Stimulated activated CD4-positive, alpha-beta T cell treated with anti-CD3 and anti-CD28 coated beads, Interleukin-1b, Interleukin-23, amount 100 ng/mL, for 48 hours (primary cell): ENCODE measurements around the gene ENTR1.
A peak's percentile ranks its signal among the peaks of the same experiment; 100 is the strongest.

Experiments
- DNase-seq: peaks from one replicate; pipeline ENCODE4 v3.0.0-alpha.2; 2020

The ENTR1 gene

DNA sequence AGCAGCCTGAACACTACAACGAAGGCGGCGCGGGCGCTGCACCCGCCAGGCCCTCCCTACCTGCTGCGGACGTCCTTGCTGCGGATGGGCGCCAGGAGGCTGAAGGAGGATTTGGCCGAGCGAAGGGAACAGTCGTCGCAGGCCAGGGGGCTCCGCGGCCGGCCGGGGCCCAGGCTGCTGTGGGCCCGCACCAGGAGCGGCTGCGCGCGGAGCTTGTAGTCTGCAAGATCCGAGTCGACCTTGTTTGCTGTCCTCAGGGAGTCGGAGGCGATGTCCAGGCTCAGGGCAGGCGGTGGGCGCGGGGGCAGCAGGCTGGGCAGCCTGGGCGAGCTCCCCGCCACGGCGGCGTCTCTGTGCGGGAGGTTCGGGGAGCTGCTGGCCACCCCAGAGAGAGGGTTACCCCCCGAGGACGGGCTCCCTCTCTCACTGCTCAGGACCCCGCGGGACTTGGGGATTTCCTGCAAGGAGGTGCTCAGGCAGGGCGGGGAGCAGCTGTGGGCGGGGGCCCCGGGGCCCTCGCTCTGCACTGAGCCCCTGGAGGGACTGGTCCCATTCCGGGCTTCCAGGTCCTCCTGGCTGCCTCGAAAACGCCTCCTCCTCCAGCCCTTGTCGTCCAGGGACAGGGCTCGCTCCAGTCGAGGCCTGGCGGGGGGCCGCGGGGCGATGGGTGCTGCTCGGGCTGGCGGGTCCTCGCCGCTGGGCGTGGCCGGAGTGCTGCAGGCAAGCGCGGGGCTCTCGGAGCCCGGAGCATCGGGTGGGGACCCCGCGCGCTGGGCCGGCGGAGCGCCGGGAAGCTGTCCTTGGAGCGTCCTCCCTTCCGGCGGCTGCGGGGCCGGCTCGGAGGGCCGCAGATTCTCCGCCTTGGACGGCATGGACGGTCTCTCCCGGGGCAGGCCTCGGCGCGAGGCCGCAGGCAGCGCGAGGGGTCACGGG is 28.4 kb upstream of the ENTR1 start:
- peak; percentile 57 for DNase-seq

DNA sequence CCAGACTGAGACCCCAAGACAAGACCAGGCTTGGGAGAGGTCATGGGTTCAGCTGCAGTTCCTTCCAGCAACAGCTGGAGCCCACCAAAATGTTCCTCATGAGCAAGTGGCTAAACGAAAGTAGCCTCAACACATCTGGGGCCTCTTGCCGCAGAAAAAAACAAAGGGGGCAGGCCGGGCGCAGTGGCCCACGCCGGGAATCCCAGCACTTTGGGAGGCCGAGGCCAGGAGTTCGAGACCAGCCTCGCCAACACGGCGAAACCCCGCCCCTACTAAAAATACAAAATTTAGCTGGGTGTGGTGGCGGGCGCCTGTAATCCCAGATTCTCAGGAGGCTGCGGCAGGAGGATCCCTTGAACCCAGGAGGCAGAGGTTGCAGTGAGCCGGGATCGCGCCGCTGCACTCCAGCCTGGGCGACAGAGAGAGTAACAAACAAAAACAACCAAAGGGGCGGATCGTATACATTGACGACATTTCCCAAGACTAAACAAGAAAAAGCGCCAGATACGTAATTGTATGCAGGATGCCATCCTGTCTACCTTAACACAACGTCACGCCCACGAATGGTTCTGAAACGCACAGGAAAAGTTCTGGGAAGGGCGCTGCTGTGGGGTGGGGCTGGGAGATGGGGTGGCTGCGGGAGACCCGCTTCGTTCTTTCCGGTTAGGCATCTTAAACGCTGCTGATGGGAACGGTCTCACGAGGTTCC is 27.6 kb upstream of the ENTR1 start:
- no peak for DNase-seq

DNA sequence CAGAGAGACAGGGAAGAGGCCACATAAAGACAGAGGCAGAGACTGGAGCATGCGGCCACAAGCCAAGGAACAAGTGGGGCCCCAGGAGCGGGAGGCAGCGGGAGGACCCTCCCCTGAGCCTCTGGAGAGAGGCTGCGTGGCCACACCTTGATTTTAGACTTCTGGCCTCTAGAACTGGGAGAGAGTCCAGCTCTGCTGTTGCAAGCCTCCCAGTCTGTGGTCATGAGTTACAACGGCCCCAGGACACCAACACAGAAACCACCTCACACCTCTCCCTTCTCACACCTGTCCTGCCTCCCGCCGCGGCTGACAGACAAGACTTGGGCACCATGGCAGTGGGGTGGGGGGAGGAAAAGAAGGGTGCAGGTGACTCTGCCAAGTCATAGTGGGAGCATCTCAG is 27.0 kb upstream of the ENTR1 start:
- DNase-seq, result no peak

DNA sequence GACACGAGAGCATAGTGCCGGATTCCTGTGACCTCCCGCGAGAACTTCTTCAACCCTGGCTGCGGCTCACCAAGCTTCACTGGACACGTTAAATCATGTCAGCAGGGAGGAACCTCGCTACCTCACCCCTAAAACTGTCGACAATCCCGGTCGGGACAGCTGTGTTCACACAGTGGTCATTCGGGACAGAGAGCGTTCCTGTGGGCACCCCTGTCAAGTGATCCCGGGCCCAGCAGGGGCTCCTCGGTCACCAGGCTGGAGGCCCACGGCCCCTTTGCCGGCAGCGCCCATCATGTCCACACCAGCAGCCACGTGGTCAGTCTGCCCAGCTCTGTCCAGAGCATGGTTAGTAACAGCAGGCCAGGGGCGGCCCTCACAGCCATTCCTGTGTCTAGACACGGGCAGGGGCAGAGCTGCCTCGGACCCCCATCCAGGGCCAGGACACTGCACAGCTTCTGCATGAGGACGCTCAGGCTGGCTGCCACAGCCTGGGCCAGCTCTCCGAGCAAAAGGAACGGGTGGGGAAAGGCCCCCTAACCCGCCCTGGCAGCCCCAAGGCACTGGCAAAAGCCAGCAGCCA is 25.7 kb upstream of the ENTR1 start:
- no peak for DNase-seq

DNA sequence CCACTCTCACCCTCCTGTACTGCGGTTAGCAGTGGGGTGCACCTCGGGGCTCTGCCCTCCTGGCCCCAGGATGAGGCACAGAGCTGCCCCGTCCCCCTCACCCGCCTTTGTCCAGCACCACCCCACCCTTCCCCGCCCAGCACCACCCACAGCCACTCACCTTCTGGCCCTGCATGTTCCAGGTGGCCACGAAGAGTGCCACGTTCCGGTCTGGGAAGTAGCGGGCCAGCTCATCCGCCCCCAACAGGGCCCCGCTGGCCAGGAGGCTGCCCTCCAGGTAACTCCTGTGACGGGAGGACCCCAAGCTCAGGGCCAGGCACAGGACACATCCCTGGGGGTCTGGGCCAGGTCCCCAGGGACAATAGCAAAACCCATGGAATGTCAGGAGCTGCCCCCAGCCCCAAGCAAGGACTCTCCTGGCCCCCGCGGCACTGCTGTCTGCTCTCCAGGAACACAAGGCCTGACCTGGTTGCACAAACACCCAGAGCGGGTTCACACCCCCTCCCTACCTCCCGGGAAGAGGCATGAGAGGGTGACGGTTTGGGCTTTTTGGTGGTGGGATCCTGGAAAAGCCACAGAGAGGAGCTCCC is 24.3 kb upstream of the ENTR1 start:
- no peak for DNase-seq

DNA sequence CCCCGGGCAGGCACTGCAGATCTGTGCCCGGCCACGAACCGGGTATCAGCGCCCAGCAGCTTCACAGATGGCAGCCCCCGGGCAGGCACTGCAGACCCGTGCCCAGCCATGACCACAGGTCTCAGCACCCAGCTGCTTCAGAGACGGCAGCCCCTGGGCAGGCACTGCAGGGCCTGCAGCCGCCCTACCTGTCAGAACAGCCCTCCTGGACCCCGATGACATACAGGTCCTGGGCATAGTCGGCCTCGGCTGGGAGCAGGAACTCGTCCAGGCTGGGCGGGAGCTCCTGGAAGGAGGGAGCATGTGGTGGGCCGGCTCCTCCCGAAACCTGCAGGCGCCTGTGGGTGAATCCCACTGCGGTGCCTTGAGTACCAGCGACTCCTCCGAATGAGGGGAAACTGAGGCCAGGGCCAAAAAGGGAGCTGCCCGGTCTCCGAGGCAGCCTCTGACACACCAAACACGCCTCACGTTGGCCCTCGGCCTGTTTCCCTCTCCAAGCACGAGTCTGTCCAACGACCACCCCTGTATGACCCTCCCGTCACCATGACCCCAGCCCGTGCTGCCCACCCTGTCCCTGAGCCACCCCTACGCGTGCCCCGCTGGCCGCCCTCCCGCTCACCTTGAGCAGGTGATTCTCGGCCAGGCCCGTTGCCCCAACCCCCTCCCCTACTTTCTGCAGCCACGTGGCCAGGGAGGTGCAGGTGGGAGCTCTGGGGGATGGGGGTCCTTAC is 23.6 kb upstream of the ENTR1 start:
- no peak for DNase-seq

DNA sequence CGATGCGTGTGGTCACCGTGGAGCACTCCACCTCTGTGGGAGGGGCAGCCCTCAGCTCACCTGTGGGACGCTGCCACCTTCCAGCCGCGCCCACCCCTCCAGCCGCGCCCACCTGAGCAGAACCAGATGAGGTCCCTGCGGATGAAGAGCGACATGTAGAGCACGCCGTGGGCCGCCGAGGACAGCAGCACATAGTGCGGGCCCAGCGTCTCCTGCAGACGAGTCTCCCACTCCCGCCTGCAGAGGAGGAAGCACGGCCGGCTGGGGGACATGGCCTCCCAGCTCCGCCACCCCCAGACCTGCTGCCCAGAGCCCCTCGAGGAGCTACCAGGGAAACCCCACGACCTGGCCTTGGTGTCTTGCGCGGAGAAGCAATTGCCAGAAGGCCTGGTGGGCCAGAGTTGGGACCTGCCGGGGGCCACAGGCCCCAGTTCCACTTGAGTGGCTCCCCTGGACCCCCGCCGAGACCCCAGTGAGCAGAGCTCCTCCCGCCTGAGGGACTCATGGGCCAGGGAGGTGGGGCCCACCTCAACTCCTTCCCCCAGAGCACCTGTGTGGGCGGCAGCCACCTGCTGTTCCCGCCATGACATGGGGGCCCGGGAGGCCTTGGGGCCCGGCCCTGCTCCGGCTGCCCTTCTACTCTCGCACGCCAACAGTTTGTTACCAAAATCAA is 22.8 kb upstream of the ENTR1 start:
- no peak for DNase-seq

DNA sequence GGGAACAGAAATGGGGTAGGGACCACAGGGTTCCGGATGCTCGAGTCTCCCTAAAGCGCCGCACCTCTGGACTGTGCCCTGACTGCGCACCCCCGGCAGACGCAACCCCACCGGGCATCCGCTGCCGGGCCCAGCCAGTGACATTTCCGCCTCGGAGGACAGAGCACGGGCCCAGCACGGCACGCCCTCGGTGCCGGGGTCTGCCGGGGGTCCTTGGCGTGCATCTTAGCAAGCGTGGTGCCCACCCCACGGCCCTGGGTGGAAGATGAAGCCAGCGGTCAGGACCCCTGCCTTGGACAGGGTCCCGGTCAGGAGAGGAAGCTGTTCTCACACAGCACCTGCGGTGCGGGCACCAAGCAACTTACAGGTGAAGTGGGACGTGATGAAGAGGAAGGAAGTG is 22.2 kb upstream of the ENTR1 start:
- DNase-seq, result no peak

DNA sequence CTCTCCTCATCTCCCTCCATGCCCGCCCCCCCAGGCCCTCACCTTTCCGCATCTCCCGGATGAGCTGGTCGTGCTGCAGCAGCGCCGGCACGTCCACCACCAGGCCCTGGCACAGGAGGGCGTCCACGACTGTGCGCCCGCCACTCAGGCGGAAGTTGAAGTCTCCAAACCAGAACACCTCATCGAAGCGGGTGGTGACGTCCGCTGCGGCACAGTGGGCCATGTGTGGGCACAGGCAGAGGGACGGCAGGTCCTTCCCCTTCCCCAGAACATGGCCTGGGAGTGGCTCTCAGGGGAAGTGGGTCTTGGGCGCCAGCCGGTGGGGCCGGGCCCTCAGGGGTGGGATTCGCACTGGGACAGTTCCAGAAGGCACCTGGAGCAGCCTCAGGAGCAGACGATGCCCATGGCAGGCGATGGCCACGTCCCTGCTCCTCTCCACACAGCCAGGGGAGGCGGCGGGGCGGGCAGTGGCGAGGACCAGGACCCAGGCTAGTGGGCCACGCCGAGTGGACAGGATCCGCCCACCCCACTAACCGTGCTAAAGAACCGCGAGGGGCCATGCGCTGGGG is 21.5 kb upstream of the ENTR1 start:
- no peak for DNase-seq

GRCh38 chr9:136430588-136431234 is 20.3 kb upstream of the ENTR1 start:
- no peak for DNase-seq

GRCh38 chr9:136429683-136430491 is 19.5 kb upstream of the ENTR1 start:
- DNase-seq, result no peak

GRCh38 chr9:136429075-136429628 is 18.7 kb upstream of the ENTR1 start:
- no peak for DNase-seq

DNA sequence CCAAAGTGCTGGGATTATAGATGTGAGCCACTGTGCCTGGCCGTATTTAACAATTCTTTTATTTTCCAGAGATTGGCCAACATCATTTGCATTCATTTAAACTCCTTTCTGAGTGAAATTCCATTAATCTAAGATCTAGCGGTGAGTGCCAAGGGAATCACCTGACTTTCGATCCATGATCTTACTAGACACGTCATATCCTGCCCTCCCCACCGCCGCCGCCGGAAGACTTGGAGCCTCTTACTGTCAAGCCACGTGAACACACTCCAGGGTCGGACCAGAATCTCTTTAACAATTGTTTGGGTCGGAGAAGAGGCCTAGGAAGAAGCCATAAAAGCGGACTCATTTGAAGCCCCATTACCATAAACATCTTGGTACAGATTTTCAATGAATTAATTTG is 16.4 kb upstream of the ENTR1 start:
- DNase-seq, result no peak

DNA sequence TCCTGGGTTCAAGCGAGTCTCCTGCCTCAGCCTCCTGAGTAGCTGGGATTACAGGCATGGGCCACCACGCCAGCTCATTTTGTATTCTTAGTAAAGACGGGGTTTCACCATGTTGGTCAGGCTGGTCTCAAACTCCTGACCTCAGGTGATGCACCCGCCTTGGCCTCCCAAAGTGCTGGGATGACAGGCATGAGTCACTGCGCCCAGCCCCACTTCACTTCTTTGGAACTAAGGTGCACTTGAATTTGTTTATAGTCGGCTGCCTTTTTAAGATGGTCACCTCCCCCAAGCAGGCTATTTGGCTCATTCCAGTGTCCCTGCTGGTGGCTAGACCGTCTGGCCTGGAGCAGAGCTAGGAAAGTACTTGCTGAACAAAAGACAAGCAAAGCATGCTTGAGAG is 15.0 kb upstream of the ENTR1 start:
- peak; percentile 24 for DNase-seq

DNA sequence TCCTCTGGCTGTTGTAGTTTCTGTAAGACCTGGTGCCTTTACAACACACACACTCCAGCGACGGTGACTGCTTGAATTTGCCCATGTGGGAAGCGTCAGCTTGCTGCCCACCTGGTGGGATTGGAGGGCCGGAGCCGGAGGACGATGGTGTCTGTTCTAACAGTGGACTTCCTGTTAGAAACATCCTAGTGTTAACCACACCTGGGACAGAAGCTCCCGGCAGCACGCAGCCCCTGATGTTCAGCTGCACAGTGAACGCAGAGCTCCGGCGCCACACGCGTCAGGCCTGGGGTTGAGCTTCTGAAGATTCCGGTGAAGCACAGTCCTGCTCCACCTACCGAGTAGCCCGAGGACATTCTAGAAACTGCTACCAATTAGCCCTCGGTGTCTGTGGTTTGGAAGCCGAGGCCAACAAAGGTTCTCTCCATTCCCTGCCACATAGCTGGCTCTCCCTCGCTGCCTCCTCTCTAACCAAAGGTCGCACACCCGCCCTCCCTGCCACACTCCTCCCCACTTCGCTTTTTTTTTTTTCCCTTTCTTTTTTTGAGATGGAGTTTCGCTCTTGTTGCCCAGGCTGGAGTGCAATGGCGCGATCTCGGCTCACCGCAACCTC is 14.4 kb upstream of the ENTR1 start:
- no peak for DNase-seq

GRCh38 chr9:136423432-136424146 is 13.2 kb upstream of the ENTR1 start:
- no peak for DNase-seq

DNA sequence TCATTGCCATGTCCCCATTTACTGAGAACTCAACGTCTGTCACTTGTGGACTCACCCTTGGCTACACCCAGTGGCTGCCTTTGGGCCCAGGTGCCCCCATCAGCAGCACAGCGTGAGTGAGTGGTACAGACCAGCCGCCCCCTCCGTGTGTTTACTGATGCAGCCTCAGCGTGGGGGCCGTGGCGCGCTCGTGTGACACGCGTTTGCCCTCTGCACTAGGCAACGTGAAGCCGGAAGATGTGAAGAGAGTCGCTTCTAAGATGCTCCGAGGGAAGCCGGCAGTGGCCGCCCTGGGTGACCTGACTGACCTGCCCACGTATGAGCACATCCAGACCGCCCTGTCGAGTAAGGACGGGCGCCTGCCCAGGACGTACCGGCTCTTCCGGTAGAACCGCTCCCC is 12.5 kb upstream of the ENTR1 start:
- DNase-seq, result no peak

- DNase-seq, result no peak
Measured at GRCh38 chr9:136421791-136422190, 11.4 kb upstream of the ENTR1 start.

GRCh38 chr9:136419092-136419420 is 8.6 kb upstream of the ENTR1 start:
- no peak for DNase-seq
